K562 (cell line): ENCODE results near the gene HMGB1. TPM values are rescaled to one million over a fixed set of nuclear protein-coding genes. Genes with fewer than 3 reads are reported as not detected.

Experiments
- ATAC-seq: fragments of 200-7000 bp; cut with Tn5 transposase; 3 replicates; pipeline ENCODE4 v1.9.1; 2020; ENCODE audit warnings: moderate library complexity
- BruUV-seq: library from RNA; stranded (reverse); fragments of 400-500 nt; replicated peaks from 2 replicates; lab custom pipeline; 2021; lab: Mats Ljungman, UMichigan
- CTCF ChIA-PET: fragments of 300-600 bp; formaldehyde crosslinking; extraction: SDS; loops from one replicate; lab custom pipeline; 2021; ENCODE audit warnings: low intra/inter-chr PET ratio; lab: Yijun Ruan, JAX
- POLR2A ChIA-PET: fragments of 300-600, 350-650 bp; sonication (Branson Sonifier 250); formaldehyde crosslinking; extraction: SDS; loops from one replicate; lab custom pipeline; 2021; ENCODE audit warnings: antibody characterized with exemption, inconsistent platforms; lab: Yijun Ruan, JAX
- DNase-seq, 4 experiments: peaks; one replicate each; pipeline versions ENCODE4 v3.0.0 to v3.0.0-alpha.2; 2011 to 2018; ENCODE audit warnings: low spot score in 3 of 4, mixed read lengths in 3 of 4; ENCODE audit errors: extremely low read depth in 1 of 4
- FAIRE-seq: peaks from 2 replicates; lab custom pipeline; 2011; peaks lifted over from hg19 to GRCh38; lab: Jason Lieb, UNC
- H2AFZ ChIP-seq: 2 replicates; pipeline ENCODE4 v1.6.0; 2011; ENCODE audit warnings: low read depth, low read length, control low read depth, inconsistent platforms
- H3K27ac ChIP-seq: fragments of 200-600 bp; 3 replicates; pipeline ENCODE4 v1.8.0; 2011; ENCODE audit warnings: low read depth, mild to moderate bottlenecking, control low read depth, inconsistent platforms, low read length, moderate library complexity, mixed read lengths; ENCODE audit errors: extremely low read depth
- H3K27me3 ChIP-seq, 2 experiments: fragments of 300-600 bp in 1 of 2; 2 replicates in 1 of 2; 3 replicates in 1 of 2; pipeline versions ENCODE4 v1.6.0 to v1.8.0; 2011; ENCODE audit warnings: inconsistent platforms in 2 of 2, low read length in 2 of 2, mild to moderate bottlenecking in 1 of 2, mixed read lengths in 1 of 2, moderate library complexity in 1 of 2; ENCODE audit not compliant: control insufficient read depth in 2 of 2, insufficient read depth in 2 of 2
- H3K36me3 ChIP-seq: fragments of 300-600 bp; 3 replicates; pipeline ENCODE4 v1.8.0; 2011; ENCODE audit warnings: mild to moderate bottlenecking, low read length, inconsistent platforms; ENCODE audit not compliant: control insufficient read depth, insufficient read depth
- H3K4me1 ChIP-seq, 2 experiments: fragments of 200-600 bp in 1 of 2; replicated peaks in 1 of 2; 2 replicates in 1 of 2; 3 replicates in 1 of 2; pipeline versions ENCODE4 v1.5.1 to v1.8.0; 2011; ENCODE audit warnings: inconsistent platforms in 2 of 2, low read length in 2 of 2, mild to moderate bottlenecking in 1 of 2, mixed read lengths in 1 of 2, moderate library complexity in 1 of 2; ENCODE audit not compliant: control insufficient read depth in 2 of 2, insufficient read depth in 2 of 2
- H3K4me2 ChIP-seq: 2 replicates; pipeline ENCODE4 v1.6.1; 2011; ENCODE audit warnings: low read length, control low read depth, inconsistent platforms, mixed read lengths; ENCODE audit not compliant: insufficient read depth
- H3K4me3 ChIP-seq: fragments of 200-600 bp; sonication (generic), shearing (Covaris generic); 2 replicates; pipeline ENCODE4 v1.5.1; 2016; ENCODE audit warnings: control low read depth, inconsistent platforms
- H3K79me2 ChIP-seq: fragments of 200-600 bp; 3 replicates; pipeline ENCODE4 v1.8.0; 2011; ENCODE audit warnings: low read length, inconsistent platforms; ENCODE audit not compliant: control insufficient read depth, insufficient read depth
- H3K9ac ChIP-seq, 2 experiments: 2 replicates each; pipeline versions ENCODE4 v1.6.0 to v1.6.1; 2011; ENCODE audit warnings: low read depth in 2 of 2, low read length in 2 of 2, control low read depth in 1 of 2, inconsistent platforms in 1 of 2, mild to moderate bottlenecking in 1 of 2, mixed read lengths in 1 of 2; ENCODE audit not compliant: insufficient read depth in 1 of 2
- H3K9me1 ChIP-seq: one replicate; pipeline ENCODE4 v1.6.0; 2011; ENCODE audit warnings: inconsistent platforms, mild to moderate bottlenecking, low read length, moderate library complexity; ENCODE audit not compliant: control insufficient read depth, insufficient read depth
- H3K9me3 ChIP-seq: replicated peaks from 2 replicates; pipeline ENCODE4 v1.5.1; 2011; ENCODE audit warnings: low read depth, low read length, inconsistent platforms; ENCODE audit not compliant: control insufficient read depth, insufficient read depth
- H4K20me1 ChIP-seq: replicated peaks from 2 replicates; pipeline ENCODE4 v1.6.1; 2011; ENCODE audit warnings: low read length, inconsistent platforms, mixed read lengths; ENCODE audit not compliant: control insufficient read depth, insufficient read depth
- E2F1 ChIP-seq: sonication (generic); formaldehyde crosslinking; IDR thresholded peaks from 2 replicates; pipeline ENCODE4 v1.8.1; 2023; ENCODE audit warnings: mild to moderate bottlenecking, missing genetic modification reagents, moderate library complexity
- GMEB1 ChIP-seq: fragments of 250-450 bp; sonication (Bioruptor Pico); IDR thresholded peaks from 2 replicates; pipeline ENCODE4 v1.4.0; 2020; ENCODE audit warnings: mild to moderate bottlenecking
- L3MBTL2 ChIP-seq: fragments of 450-650 bp; IDR thresholded peaks from 2 replicates; pipeline ENCODE4 v1.6.1; 2016; ENCODE audit warnings: mild to moderate bottlenecking, moderate library complexity
- OTX1 ChIP-seq: fragments of 450-650 bp; formaldehyde crosslinking; IDR thresholded peaks from 2 replicates; pipeline ENCODE4 v1.4.0; 2022; ENCODE audit warnings: mild to moderate bottlenecking
- PRDM10 ChIP-seq: fragments of 450-650 bp; IDR thresholded peaks from 2 replicates; pipeline ENCODE4 v1.6.1; 2018; ENCODE audit not compliant: partially characterized antibody
- RB1 ChIP-seq: fragments of 450-650 bp; IDR thresholded peaks from 2 replicates; pipeline ENCODE4 v1.6.1; 2017; ENCODE audit warnings: low read depth, mild to moderate bottlenecking
- SETDB1 ChIP-seq: IDR thresholded peaks from one replicate; pipeline ENCODE4 v1.6.1; 2012; ENCODE audit warnings: low read length, control low read depth, inconsistent platforms
- ZKSCAN3 ChIP-seq: fragments of 250-450 bp; sonication (Bioruptor Pico); IDR thresholded peaks from 2 replicates; pipeline ENCODE4 v1.4.0; 2020
- ZNF699 ChIP-seq: fragments of 250-450 bp; sonication (Bioruptor Pico); IDR thresholded peaks from 2 replicates; pipeline ENCODE4 v1.8.0; 2021; ENCODE audit warnings: mild to moderate bottlenecking, moderate library complexity; ENCODE audit not compliant: insufficient replicate concordance
- WGBS: fragments of 100-300 bp; shearing (Covaris generic); methylation state at CpG from one replicate; pipeline ENCODE4 v1.1.6; 2016; ENCODE audit warnings: low coverage, mixed read lengths; ENCODE audit not compliant: insufficient coverage; ENCODE audit errors: missing lambda C conversion rate; 5-methylcytosine and 5-hydroxymethylcytosine counted together
- in situ Hi-C: fragments of 300-500 bp; cut with MboI; formaldehyde crosslinking; loops from 4 replicates; pipeline ENCODE4 v1.15.0; 2018; ENCODE audit warnings: inconsistent platforms, mixed read lengths
- intact Hi-C: fragments of 100-400 bp; cut with micrococcal nuclease; formaldehyde crosslinking; loops from 2 replicates; pipeline ENCODE4 v1.14.2; 2022
- polyA plus RNA-seq, 8 experiments: library from polyadenylated mRNA; depleted of rRNA in 4 of 8; stranded (reverse) in 5 of 8; unstranded in 3 of 8; fragments of >200 nt; fragmentation: Nextera tagmentation in 2 of 8; fragmentation: Illumina TruSeq in 1 of 8; extraction: Ambion mirVana in 2 of 8; extraction: Trizol in 1 of 8; gene quantifications; 2 replicates each; pipeline versions ENCODE4 v1.2.1 to v1.2.3, GENCODE V29; 2011 to 2014; ENCODE audit warnings: inconsistent platforms in 1 of 8, missing spikeins in 1 of 8
- total RNA-seq, 7 experiments: library from RNA; depleted of rRNA in 6 of 7; stranded (reverse); fragments of >200 nt in 6 of 7; fragmentation: Illumina TruSeq in 2 of 7; extraction: Trizol in 2 of 7; gene quantifications; 2 replicates each; pipeline versions ENCODE4 v1.2.1 to v1.2.3, GENCODE V29; 2011 to 2021; ENCODE audit warnings: low replicate concordance in 1 of 7

Gene HMGB1
- total and polyA plus RNA-seq, 9 of the 15 experiments (the other 6 are each of a cell fraction or from before 2014, with no cell fraction given) = 442 to 1,896 (median 933) TPM

GRCh38 chr13:30437177-30437576 is 28.6 kb downstream of the HMGB1 start:
- H3K4me3 ChIP-seq = no peak overlapping the region
- no TSS peak for BruUV-seq
- H3K9me3 ChIP-seq = no peaks in the 10 kb centered on the region
- H4K20me1 ChIP-seq = no peaks in the 10 kb centered on the region
- H3K27me3 ChIP-seq = peaks cover 4 to 8% of the 10 kb centered on the region in 2 experiments; a peak in 3 of 5 replicates
- no peak for DNase-seq
- H2AFZ ChIP-seq = no peak overlapping the region
- in situ Hi-C loops = no loop called here
- no peaks in the 10 kb centered on the region for H3K36me3 ChIP-seq
- H3K9me1 ChIP-seq = no peaks in the 10 kb centered on the region
- ChIA-PET CTCF (no interaction called here), POLR2A (interaction anchor here (1.0 kb wide), 1 partner anchor 10 kb away, joined by 4 read pairs; no protein-coding TSS in a partner anchor)
- no peak for ATAC-seq
- H3K9ac ChIP-seq = no peak overlapping the region
- intact Hi-C loops = no loop called here
- no peak for FAIRE-seq
- H3K4me1 ChIP-seq = no peaks in the 10 kb centered on the region
- no peaks in the 10 kb centered on the region for H3K79me2 ChIP-seq
- WGBS = 23% methylated on average over 8 of the region's 8 CpGs
- TF ChIP-seq ZKSCAN3 (CRISPR knock-in tag) = no peak
- no peak overlapping the region for H3K4me2 ChIP-seq
- H3K27ac ChIP-seq = no peak overlapping the region

- CTCF ChIA-PET = interaction anchor here (0.6 kb wide), 1 partner anchor 275 kb away, joined by 3 read pairs; no protein-coding TSS in a partner anchor
- Histone ChIP-seq H2AFZ (no peak overlapping the region), H3K27ac (no peak overlapping the region), H3K9me1 (no peaks in the 10 kb centered on the region), H3K27me3 (peaks cover 4 to 13% of the 10 kb centered on the region in 2 experiments; a peak in 4 of 5 replicates), H3K4me3 (no peak overlapping the region), H3K36me3 (no peaks in the 10 kb centered on the region), H3K4me1 (no peaks in the 10 kb centered on the region), H3K9ac (no peak overlapping the region), H3K79me2 (no peaks in the 10 kb centered on the region), H4K20me1 (no peaks in the 10 kb centered on the region), H3K9me3 (no peaks in the 10 kb centered on the region), H3K4me2 (no peak overlapping the region)
- intact Hi-C loops = no loop called here
- BruUV-seq = no TSS peak
- ATAC-seq (no peak), DNase-seq (no peak), FAIRE-seq (no peak)
- in situ Hi-C loops = no loop called here
- WGBS = 3% methylated on average over 3 of the region's 3 CpGs
- POLR2A ChIA-PET = no interaction called here
- TF ChIP-seq OTX1 (CRISPR knock-in tag) = no peak
- no peak for TF ChIP-seq L3MBTL2
- TF ChIP-seq E2F1 = no peak
- no peak for TF ChIP-seq GMEB1 (CRISPR knock-in tag)
- TF ChIP-seq SETDB1 = no peak
- no peak for TF ChIP-seq PRDM10
- TF ChIP-seq ZNF699 = no peak
- TF ChIP-seq RB1 = no peak
Measured at GRCh38 chr13:30435911-30436451, 29.8 kb downstream of the HMGB1 start.
